Lung (tissue), 12 donors: ENCODE measurements around the gene ASTL. TPM values are rescaled to one million over a fixed set of nuclear protein-coding genes. Genes with fewer than 3 reads are reported as not detected.

Experiments
- ATAC-seq: fragments of 200-7000 bp; cut with Tn5 transposase; one replicate; pipeline ENCODE4 v1.9.1; 2020; ENCODE audit warnings: moderate number of reproducible peaks; ENCODE audit not compliant: insufficient read depth, low FRiP score
- DNase-seq, 3 donors: peaks; one replicate each; pipeline ENCODE4 v3.0.0-alpha.2; 2013 to 2017
- H3K27ac ChIP-seq, 2 donors: one replicate each; pipeline ENCODE4 v1.5.1; 2013; ENCODE audit warnings: mild to moderate bottlenecking in 2 of 2, moderate library complexity in 2 of 2, control low read depth in 1 of 2, inconsistent platforms in 1 of 2, low read depth in 1 of 2, low read length in 1 of 2
- H3K27me3 ChIP-seq, 3 donors: one replicate each; pipeline ENCODE4 v1.5.1; 2013; ENCODE audit warnings: low read length in 2 of 3; ENCODE audit not compliant: control insufficient read depth in 3 of 3, insufficient read depth in 3 of 3
- H3K36me3 ChIP-seq, 4 donors: one replicate each; pipeline ENCODE4 v1.5.1; 2013; ENCODE audit warnings: low read length in 4 of 4, mild to moderate bottlenecking in 1 of 4, moderate library complexity in 1 of 4; ENCODE audit not compliant: control insufficient read depth in 4 of 4, insufficient read depth in 4 of 4
- H3K4me1 ChIP-seq, 5 donors: one replicate each; pipeline ENCODE4 v1.5.1; 2013; ENCODE audit warnings: low read length in 5 of 5, mild to moderate bottlenecking in 2 of 5, moderate library complexity in 1 of 5; ENCODE audit not compliant: control insufficient read depth in 5 of 5, insufficient read depth in 5 of 5
- H3K4me3 ChIP-seq: one replicate; pipeline ENCODE4 v1.5.1; 2013; ENCODE audit warnings: mild to moderate bottlenecking, control low read depth, moderate library complexity
- H3K9ac ChIP-seq, 2 donors: one replicate each; pipeline ENCODE4 v1.5.1; 2013; ENCODE audit warnings: low read length in 2 of 2, control low read depth in 1 of 2; ENCODE audit not compliant: insufficient read depth in 1 of 2
- H3K9me3 ChIP-seq, 4 donors: one replicate each; pipeline ENCODE4 v1.5.1; 2013; ENCODE audit warnings: low read length in 3 of 4, mild to moderate bottlenecking in 1 of 4, moderate library complexity in 1 of 4; ENCODE audit not compliant: control insufficient read depth in 4 of 4, insufficient read depth in 3 of 4
- WGBS, 2 donors: extraction: QIAGEN DNeasy Blood & Tissue Kit; methylation state at CpG; one replicate each; pipeline ENCODE4 v1.1.7; 2013; 5-methylcytosine and 5-hydroxymethylcytosine counted together
- polyA plus RNA-seq, 2 donors: library from polyadenylated mRNA; stranded (reverse); fragments of 200-250 nt; gene quantifications; one replicate each; pipeline ENCODE4 v1.2.1, GENCODE V29; 2013
- total RNA-seq, 2 donors: library from RNA; depleted of rRNA in 1 of 2; stranded (reverse); fragments of >200 nt in 1 of 2; gene quantifications; one replicate each; pipeline ENCODE4 v1.2.1, GENCODE V29; 2014 to 2021
- TF ChIP-seq, protein P1 (sequence below): IDR thresholded peaks from 2 replicates; pipeline ENCODE4 v1.5.1; 2012; ENCODE audit warnings: mild to moderate bottlenecking; ENCODE audit errors: control extremely low read depth, extremely low read depth
- donor health status: control.
- donor health status: control.
- donor health status: Bipolar disorder and iron deficiency.
- donor health status: healthy.
- donor health status: DM: yes; HTN: yes; CAD: no.

ASTL gene
- total and polyA plus RNA-seq, 4 donors: 0.14 to 0.34 TPM; not detected in 2

DNA sequence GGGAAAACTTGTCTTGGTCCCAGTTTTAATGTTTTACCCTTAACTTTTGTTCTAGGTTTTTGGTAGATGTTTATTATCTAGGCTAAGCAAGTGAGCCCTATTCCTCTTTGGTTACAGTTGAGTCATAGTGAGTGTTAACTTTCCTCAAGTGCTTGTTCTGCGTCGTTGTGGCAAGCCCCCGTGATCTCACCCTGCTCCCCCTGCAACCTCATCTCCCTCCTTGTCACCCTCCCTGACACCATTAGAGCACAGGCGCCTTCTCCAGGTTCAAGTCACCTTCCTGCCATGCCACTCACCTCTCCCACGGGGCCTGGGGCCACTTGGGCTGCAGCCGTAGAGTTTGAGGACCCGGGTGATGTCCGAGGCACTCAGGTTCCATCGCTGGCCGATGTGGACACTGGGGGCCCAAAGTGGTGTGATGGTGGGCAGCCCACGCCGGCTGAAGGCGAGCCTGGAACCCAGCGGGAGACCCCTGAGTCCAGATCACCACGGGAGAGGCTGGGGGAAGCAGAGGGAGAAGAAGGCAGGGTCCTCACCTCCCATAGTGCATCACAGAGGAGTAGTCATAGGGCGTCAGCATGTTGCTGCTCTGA lies 8.7 kb downstream of the ASTL start:
- Histone ChIP-seq H3K36me3 (no peaks in the 10 kb centered on the region), H3K27me3 (no peaks in the 10 kb centered on the region), H3K9me3 (no peaks in the 10 kb centered on the region), H3K27ac (no peak overlapping the region), H3K4me1 (no peaks in the 10 kb centered on the region), H3K9ac (no peak overlapping the region), H3K4me3 (no peak overlapping the region)
- DNase-seq (no peak), ATAC-seq (no peak)
- TF ChIP-seq, protein P1, sequence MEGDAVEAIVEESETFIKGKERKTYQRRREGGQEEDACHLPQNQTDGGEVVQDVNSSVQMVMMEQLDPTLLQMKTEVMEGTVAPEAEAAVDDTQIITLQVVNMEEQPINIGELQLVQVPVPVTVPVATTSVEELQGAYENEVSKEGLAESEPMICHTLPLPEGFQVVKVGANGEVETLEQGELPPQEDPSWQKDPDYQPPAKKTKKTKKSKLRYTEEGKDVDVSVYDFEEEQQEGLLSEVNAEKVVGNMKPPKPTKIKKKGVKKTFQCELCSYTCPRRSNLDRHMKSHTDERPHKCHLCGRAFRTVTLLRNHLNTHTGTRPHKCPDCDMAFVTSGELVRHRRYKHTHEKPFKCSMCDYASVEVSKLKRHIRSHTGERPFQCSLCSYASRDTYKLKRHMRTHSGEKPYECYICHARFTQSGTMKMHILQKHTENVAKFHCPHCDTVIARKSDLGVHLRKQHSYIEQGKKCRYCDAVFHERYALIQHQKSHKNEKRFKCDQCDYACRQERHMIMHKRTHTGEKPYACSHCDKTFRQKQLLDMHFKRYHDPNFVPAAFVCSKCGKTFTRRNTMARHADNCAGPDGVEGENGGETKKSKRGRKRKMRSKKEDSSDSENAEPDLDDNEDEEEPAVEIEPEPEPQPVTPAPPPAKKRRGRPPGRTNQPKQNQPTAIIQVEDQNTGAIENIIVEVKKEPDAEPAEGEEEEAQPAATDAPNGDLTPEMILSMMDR: no peak
- 81 to 90% methylated on average over 16 of the region's 16 CpGs for WGBS, 2 donors

DNA sequence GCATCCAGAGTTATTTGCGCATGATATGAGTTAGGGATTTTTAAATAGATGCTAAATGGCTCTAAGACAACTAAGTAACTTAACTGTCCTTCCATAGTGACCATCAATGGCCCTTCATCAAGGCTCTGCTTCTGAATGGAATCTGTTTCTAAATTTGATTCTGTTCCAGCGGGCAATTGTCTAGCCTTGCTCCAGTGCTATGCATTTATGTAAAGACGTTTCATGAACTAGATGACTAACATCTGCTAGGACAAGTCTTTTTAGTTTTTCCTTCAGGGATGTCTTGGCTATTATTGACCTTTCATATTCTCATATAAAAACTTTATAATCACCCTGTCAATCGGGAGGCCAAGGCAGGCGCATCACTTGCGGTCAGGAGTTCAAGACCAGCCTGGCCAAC lies 9.8 kb downstream of the ASTL start:
- no peaks in the 10 kb centered on the region for H3K36me3 ChIP-seq
- TF ChIP-seq, protein P1: no peak
- no peaks in the 10 kb centered on the region for H3K9me3 ChIP-seq
- DNase-seq: no peak
- no peak for ATAC-seq
- H3K4me1 ChIP-seq: no peaks in the 10 kb centered on the region
- H3K9ac ChIP-seq: no peak overlapping the region
- 88 to 89% methylated on average over 6 of the region's 6 CpGs for WGBS, 2 donors
- H3K27ac ChIP-seq: no peak overlapping the region
- H3K27me3 ChIP-seq: no peaks in the 10 kb centered on the region
- H3K4me3 ChIP-seq: no peak overlapping the region

DNA sequence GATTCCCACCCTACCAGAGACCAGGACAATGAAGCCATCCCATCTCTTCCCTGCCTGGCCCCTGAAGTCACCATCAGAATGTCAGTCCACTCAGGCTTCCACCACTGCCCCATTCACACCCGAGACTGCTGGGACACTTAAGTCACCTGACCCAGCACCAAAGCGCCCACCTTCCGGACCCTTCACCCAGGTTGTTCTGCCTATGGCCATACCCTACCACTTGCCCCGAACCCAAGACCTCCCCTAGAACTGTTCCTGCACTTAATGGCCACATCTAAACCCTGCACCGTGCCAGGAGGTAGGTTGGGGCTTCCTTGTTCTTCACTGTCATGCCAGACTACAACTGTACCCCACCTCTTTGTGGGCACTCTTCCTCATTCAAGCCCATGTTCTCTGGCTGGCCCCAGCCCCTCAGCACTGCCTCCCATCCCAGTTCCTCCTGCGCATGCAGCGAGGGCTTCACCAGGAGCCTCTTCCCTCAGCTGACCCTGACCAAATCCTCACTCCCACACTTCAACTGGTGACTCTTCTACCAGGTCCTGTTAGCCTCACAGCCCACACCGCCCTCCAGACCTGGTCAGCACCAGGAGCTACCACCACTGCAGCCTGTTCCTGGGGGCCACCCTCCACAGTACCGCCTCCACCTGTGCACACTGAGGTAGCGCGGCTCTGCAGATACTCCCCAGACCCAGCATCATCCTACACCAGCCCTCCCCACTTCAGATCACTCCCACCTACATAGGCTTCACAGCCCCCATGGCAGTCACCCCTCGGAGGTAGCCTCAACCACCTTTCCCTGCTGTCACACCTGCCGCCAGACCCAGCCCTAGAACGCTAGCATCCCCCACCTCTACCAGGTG lies 13.7 kb downstream of the ASTL start:
- Histone ChIP-seq H3K27me3 (peaks cover 0 to 5% (median 4%) of the 10 kb centered on the region in 3 donors), H3K27ac (no peak overlapping the region), H3K9ac (no peak overlapping the region), H3K9me3 (peaks cover 0 to 2% (median 0%) of the 10 kb centered on the region in 4 donors), H3K4me1 (no peaks in the 10 kb centered on the region), H3K4me3 (no peak overlapping the region), H3K36me3 (no peaks in the 10 kb centered on the region)
- 93% methylated on average over 14 of the region's 14 CpGs for WGBS, 2 donors
- TF ChIP-seq, protein P1: no peak
- DNase-seq (no peak), ATAC-seq (no peak)
